ENCODE results near the gene KLC1.
A peak's percentile ranks its signal among the peaks of the same experiment; 100 is the strongest.
"Not testable (repeated sequence)": the region's sequence is repeated elsewhere in the genome, so short reads cannot be mapped to it uniquely, and the experiment has no call there.

KLC1 gene

DNA sequence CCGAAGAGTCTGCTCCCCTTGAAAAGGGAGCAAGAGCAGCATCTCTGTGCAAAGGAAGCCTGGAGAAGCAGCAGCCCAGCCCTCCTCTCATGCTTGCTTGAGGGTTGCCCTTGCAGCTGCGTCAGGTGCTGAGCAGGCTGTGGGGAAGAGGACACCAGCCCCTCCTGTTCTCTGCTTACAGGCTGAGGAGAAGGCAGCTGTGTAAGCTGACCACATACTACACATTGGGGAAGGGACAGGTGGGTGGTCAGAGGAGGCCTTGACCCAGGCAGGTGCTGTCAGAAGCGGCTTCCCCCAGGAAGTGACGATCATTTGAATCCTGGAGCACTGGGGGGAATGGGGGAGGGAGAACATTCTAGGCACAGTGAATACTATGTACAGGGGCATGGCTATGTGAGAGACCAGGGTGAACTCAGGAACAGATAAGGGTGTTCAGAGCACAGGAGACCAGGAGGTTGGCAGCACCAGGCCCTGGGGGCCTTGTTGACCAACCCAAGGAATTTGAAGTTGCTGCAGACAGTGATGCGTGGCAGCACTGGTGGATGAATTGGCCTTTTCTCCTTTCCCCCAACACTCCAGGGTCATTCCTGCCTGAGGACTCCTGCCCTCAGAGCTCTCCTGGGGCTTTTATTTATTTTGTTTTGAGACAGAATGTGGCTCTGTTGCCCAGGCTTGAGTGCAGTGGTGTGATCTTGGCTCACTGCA is 2.7 kb upstream of the KLC1 start:
- DNase-seq, result no peak

DNA sequence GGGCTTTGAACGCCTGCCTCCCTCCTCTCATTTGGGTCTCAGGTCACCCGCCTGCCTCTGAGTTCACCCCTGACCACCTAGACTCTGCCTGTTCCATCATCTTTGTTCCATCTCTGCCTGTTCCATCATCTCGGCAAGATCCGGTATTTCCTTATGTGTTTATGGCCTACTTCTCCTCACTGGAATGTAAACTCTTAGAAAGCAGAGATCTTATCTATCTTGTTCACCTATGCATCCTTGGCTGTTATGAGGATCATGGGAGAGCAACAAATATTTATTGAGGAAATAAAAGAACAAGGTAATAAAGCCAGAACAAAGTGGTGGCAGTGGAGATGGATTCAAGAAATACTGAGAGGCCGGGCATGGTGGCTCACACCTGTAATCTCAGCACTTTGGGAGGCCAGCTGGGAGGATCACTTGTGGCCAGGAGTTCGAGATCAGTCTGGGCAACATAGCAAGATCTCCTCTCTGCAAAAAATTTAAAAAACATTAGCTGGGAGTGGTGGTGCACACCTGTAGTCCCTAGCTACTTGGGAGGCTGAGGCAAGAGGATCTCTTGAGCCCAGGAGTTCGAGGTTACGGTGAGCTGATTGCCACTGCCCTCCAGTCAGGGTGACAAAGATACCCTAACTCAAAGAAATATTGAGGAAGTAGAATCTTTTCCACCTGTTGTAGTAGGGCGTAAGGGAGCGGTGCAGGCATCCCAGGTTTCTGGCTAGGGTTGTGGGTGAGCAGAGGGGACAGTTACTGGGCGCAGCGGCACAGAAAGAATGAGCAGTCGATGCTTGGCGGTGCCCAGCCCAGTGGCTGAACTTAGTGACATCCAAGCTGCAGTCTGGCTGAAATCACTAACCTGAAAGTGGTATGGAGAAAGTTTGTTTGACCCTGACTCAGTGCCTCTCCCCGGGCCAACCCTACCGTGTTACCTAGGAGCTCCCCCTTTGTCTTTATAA is 1.7 kb upstream of the KLC1 start:
- no peak for DNase-seq

DNA sequence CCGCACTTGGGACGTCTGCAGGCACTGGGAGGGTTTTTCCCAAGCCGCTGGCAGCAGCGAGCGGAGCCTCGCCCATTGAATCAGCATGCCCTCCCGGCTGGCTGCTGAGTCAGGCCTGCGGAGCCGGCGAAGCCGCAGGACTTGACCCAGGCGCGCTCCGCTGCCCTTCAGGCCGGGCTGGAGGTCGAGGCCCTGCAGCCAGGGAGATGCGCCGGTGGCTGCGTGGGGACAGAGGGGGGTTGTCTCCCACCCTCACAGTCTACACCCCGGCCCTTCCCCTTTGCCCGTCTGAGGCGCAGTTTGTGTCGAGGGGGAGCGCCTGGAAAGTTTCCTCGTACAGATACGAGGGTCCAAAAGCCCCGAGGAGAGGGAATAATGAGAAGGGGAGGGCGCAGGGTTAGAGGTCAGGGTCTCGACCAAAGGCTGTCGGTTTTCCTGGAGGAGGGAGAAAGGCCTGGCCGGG is 759 bp upstream of the KLC1 start:
- peak; percentile 41 for DNase-seq

DNA sequence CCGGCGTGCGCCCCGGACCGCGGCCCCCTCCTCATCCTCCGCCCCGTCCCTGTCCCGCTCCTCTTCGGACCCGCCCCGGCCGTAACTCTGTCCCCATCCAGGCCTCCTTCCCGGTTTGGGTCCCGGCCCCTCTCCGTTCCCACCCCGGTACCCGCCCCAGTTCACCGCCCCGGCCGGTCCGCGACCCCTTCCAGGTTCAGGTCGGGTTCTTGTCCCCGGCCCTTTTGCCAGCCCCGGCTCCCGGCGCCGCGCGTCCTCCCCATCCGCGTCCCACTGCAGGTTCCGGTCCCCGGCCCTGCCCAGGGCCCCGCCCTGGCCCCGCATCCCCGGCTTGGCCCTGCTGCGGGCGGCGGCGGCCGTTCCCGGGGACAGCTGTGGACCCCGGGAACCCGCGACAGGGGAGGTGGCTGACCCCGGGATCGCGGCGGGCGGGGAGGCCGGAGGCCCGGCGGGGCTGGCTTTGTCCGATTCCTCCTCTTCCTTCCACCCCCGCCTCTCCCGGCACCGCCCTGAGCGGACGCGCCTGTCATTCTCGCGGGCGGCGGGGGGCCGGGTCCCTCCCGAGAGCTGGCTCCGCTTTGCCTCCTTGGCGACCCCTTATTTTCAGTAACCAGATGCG is 601 bp downstream of the KLC1 start:
- peak; percentile 60 for DNase-seq

DNA sequence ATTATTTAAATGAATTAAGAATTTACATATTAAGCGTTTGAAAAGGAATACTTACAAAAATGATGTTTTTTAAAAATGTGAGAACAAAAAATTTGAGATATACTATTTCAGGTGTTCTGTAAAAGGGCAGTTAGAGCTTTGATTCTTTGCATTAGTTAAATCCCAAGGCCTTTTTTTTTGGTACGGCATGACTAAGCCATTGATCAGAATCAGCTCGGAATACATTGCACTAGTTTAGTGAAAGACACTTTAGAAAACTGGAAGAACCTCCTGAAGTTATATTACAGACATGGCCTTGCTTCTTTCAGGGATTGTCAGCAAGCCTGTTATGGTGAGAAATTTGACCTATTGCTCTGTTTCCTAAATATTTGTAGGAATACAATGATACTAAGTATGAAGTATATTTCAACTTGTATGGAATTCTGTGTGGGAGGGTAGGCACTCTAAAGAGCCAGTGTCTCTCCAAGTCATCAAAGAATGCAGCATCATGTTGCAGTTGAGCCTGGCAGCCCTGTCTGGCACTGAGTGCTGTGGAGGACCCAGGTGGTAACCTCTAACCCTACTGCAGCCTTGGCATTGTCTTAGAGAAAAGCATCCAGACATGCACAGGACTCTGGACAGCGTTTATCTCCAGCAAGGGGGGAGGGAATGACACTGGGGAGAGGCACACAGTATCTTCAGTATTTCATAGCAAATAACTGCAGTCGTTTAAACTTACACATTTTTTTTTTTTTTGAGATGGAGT is 1.5 kb downstream of the KLC1 start:
- DNase-seq, result no peak

DNA sequence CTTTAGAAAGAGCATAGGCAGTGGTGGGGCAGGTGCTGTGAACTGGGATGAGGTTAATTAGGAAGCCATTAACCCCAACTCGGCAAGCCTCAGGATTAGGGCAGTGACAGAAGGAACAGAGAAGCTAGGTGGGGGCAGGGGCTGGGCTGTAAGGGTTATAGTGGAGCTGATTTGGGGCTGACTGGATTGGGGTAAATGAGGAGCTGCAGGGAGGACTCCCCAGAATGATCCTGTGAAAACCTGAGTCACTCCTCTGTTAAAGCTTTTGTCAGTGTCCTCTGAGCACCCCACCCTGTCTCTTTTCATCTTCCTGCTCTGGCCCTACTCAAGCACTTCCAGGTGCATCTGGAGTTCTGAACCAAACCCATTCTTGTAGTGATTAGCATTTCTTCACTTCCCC is 4.4 kb downstream of the KLC1 start:
- DNase-seq, result no peak

DNA sequence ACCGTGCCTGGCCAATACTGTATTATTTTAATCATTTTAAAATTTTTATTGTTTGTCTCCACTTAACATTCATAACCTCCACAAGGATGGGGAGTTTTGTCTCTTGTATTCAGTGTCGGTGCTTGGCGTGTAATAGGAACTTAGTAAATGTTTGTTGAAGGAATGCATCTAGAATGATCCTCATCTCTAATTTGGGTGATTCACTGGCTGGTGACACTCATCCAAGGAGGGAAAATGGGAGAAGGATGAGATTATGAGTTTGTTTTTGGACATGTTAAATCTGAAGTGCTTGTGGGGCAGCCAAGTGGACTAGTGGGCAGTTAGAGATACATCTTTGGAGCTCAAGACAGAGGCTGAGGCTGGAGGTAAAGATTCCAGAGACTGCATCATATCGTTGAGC is 5.1 kb downstream of the KLC1 start:
- no peak for DNase-seq

DNA sequence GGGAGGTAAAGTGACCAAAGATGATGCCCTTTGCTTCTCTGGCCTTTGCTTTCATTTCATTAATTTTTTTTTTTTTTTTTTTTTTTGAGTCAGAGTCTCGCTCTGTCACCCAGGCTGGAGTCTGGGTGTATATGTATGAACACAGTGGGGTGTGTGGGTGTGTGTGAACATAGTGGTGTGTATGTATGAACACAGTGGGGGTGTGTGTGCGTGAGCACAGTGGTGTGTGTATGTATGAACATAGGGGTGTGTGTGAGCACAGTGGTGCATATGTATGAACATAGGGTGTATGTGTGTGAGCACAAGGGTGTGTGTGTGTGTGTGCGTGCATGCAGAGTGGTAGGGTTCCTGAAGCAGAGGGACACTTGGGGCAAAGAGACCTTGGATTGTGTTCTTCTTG is 9.6 kb downstream of the KLC1 start:
- no peak for DNase-seq

DNA sequence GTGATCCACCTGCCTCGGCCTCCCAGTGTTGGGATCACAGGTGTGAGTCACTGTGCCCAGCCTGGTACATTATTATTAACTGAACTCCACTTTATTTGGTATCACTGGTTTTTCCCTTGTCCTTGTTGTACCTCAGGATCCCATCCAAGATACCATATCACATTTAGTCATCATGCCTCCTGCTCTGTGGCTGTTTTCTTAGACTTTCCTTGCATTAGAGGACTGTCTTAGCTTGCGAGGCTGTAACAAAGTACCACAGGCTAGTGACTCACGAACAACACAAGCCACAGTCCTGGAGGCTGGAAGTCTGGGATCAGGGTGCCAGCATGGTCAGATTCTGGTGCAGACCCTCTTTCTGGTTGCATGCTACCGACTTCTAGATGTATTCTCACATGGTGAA is 12.2 kb downstream of the KLC1 start:
- no peak for DNase-seq

DNA sequence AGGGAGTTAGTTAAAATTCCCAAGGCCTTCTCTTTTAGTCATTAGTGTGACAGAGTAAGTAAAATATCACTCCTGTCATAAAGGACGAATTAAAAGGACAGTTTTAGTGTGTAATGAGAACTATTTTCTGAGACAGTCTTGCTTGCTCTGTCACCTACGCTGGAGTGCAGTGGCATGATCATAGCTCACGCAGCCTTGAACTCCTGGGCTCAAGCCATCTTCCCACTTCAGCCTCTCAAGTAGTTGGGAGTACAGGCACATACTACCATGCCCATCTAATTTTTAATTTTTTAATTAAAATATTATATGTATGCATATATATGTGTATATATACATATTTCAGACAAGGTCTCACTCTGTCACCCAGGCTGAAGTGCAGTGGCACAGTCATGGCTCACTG is 17.2 kb downstream of the KLC1 start:
- DNase-seq, result no peak

DNA sequence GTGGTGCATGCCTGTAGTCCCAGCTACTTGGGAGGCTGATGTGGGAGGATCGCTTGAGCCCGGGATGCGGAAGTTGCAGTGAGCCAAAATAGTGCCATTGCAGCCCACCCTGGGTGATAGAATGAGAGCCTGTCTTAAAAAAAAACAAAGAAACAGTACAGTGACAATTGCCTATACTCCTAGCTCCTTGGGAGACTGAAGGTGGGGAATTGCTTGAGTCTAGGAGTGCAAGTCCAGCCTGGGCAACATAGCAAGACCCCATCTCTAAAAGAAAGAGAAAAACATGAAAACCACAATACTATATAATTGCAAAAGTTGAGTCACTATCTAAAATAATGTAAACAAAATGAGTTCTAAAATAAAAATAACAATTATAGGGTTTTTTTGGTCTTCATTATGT is 20.0 kb downstream of the KLC1 start:
- no peak for DNase-seq

DNA sequence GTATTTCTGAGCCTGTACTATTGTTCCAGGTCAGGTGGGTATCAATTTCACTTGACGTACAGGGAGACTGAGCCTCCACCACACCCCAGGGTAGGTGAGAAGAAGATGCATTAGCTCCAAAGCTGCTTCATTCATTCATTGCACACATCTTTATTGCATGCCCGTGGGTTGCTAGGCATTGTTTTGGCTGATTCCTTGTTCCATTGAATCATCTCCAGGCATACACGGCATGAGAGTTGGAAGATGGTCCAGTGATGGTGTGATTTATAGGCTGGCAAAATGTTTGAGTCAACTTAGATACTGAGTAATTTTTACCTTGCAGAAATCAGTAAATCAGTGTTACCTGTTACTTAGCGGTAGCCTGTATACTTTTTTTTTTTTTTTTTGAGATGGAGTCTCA is 21.2 kb downstream of the KLC1 start:
- no peak for DNase-seq

DNA sequence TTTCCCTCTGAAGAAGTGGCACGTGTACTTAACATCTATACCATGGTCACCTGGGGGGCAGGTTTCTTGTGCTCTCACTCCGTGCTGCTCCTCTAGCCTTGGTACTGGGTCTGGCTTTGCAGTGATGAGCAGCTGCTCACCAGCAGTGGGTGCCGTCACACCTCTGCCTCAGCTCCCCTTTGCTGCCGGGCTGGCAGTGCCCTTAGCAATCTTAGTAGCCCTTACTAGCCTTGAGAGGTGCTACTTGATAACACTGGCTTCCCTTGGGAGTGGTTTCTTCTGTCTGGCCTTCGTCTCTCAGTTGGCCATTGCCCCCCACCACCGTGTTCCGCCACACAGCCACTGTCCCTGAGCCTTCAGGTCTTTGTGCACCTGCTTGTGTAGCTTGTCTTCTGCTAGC is 22.6 kb downstream of the KLC1 start:
- DNase-seq, result no peak

DNA sequence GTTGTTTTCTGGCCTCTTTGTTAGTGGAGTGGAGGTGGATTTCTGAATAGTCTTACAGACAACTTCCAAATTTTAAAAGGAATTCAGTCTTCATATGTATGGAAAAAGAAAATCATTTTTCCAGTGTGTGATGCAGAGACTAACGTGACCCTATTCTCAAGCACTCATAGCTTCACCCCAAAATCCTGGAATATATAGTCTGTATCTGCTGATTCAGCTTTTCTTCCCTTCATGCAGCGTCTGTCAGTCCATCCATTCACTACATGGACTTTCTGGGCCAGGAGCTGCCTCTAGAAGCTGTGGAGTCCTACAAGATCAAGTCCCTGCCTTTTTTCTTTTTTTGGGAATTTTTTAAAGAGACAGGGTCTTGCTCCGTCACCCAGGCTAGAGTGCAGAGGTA is 23.8 kb downstream of the KLC1 start:
- no peak for DNase-seq

DNA sequence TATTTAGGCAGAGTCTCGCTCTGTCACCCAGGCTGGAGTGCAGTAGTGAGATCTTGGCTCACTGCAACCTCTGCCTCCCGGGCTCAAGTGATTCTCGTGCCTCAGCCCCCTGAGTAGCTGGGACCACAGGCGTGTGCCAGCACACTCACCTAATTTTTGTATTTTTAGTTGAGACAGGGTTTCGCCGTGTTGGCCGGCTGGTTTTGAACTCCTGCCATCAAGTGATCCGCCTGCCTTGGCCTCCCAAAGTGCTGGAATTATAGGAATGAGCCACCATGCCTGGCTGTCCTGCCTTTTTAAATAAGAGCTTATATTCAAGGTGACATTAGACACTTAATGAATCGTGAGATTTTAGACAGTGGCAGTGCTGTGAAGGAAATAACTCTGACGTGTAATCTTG is 24.3 kb downstream of the KLC1 start:
- not testable (repeated sequence) for DNase-seq

DNA sequence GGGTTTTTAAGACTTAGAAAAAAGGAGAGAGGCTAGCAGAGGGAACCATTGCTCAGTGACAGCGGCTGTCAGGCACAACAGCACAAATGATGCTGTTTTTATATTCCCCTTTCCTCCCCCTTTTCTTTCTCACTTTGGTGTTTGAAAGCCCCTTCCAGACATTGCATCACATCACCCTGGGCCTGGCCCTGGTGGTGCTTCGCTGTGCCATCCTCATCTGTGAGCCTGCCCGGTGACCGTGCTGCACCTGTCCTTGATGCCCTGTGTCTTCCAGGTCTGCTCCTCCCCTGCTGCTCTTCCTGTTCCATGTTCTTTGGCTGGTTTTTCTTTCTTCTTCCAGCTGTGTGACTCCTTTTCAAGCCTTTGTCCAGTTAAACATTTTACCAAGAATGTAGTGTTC is 24.8 kb downstream of the KLC1 start:
- no peak for DNase-seq

DNA sequence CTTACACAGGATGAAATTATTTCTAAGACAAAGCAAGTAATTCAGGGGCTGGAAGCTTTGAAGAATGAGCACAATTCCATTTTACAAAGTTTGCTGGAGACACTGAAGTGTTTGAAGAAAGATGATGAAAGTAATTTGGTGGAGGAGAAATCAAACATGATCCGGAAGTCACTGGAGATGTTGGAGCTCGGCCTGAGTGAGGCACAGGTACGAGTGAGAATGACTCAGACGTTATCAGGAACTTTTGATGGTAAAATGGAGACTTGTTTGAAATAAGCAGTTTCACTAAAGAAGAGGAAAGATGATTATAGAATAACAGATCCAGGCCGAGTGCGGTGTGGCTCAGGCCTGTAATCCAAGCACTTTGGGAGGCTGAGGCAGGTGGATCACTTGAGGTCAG is 25.6 kb downstream of the KLC1 start:
- no peak for DNase-seq

DNA sequence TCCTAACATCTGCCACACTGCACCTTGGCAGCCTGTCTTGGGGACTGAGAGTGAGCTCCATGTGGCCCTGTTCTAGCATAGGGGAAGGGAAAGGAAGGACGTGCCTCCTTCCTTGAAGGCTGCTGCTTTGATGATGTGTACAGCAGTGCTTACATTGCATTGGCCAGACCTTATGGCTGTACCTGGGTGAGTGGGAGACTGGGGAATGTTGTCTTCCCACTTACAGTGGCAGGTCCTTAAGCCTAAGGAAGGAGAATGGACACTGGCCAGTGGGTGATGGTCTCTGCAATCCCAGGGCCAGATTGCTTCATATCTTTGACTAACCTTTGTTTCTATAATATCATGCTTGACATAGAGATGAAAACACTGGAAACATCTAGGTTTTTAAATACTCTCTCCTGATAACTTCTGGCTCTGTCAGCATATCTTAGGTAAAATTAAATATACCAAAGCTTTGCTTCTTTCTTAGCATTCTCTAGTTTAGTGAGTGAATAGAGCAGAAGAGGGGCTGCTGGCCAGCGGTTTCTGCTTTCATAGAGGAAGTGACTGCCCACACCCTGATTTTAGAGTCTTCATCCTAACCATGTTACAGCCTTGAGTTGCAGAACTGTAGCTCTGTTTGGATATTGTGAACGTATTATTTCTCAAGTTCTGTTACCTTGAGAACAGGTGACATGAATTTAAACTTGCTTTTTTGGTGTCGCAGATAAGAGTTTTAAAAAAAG is 27.2 kb downstream of the KLC1 start:
- DNase-seq, result no peak

DNA sequence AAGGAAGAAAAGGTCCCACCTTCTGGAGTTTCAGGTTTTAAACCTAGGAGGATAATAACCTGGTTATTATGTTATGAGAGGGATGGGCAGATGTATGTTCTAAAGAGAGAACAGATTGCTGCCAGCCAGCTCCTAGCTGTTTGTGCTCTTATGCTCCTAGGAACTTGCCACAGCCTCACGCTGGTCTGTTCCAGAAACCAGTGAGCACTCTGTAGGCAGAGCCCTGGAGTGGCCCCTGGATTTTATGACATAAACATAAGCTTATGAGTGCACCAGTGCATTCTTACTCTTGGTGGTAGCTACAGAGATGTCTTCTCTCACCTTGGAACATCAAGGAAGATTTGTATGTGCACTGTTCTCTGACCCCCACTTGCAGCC is 27.7 kb downstream of the KLC1 start:
- DNase-seq, result no peak

DNA sequence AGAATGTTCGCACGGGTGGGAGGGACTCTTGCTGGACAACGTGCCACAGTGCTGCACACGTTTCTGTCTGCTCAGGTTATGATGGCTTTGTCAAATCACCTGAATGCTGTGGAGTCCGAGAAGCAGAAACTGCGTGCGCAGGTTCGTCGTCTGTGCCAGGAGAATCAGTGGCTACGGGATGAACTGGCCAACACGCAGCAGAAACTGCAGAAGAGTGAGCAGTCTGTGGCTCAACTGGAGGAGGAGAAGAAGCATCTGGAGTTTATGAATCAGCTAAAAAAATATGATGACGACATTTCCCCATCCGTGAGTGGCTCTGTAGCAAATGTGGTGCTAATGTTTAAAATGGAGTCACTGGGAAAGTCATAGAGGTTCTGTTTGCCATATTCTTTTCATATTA is 28.5 kb downstream of the KLC1 start:
- DNase-seq, result no peak

DNA sequence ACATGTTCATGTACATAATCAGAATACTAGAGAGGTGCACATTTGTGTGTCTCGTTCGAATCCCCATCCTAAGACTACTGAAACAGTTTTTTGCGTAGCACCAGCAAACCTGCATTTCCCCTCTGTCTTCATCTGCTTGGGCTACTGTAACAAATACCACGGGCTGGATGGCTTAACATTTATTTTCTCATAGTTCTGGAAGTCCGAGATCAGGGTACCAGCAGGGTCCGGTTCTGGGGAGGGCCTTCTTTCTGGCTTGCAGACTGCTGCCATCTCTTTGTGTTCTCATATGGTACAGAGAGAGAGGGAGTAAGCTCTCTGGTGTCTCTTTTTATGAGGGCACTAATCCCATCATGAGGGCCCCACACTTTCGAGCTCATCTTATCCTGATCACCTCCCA is 30.6 kb downstream of the KLC1 start:
- no peak for DNase-seq

DNA sequence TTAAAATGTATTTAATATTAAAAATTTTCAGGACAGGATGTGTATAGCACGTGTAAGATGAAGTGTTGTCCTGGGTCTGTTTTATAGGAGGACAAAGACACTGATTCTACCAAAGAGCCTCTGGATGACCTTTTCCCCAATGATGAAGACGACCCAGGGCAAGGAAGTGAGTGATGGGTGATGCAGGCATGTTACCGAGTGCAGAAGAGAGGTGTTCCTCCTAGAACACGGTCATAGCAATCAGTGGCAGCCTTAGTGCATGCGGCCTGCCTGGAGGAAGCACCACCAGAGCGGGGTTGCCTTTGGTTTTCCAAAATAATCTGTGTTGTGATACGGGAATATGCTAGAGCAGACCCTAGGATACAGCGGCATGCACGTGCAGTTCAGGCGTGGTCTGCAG is 33.0 kb downstream of the KLC1 start:
- DNase-seq, result no peak

DNA sequence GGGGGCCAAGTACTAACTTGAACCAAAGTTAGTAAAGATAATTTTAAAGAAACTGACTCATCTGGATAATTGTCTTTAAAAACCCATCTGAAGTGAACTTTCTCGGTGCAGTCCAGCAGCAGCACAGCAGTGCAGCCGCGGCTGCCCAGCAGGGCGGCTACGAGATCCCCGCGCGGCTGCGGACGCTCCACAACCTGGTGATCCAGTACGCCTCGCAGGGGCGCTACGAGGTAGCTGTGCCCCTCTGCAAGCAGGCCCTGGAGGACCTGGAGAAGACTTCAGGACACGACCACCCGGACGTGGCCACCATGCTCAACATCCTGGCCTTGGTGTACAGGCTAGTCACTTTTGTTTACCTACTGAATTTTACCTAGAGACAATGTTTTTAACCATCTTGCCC is 33.6 kb downstream of the KLC1 start:
- no peak for DNase-seq
